ENCODE measurements around the gene ACOT11.
"Not testable (repeated sequence)": the region's sequence is repeated elsewhere in the genome, so short reads cannot be mapped to it uniquely, and the experiment has no call there.

ACOT11 gene

GRCh38 chr1:54547601-54548388, at the start of gene ACOT11:
ACOT11 (plus strand) TSS chr1:54548228; CDS start chr1:54548310, 82 bp downstream.
- no peak for DNase-seq

GRCh38 chr1:54498383-54499096, 49.5 kb upstream of the ACOT11 start:
- DNase-seq, result no peak

- DNase-seq, result no peak
Measured at GRCh38 chr1:54499097-54499359, 49.0 kb upstream of the ACOT11 start.

GRCh38 chr1:54499360-54500106, 48.5 kb upstream of the ACOT11 start:
- no peak for DNase-seq

GRCh38 chr1:54500107-54500431, 48.0 kb upstream of the ACOT11 start:
- no peak for DNase-seq

GRCh38 chr1:54501849-54502248, 46.2 kb upstream of the ACOT11 start:
- no peak for DNase-seq

GRCh38 chr1:54502342-54502741, 45.7 kb upstream of the ACOT11 start:
- no peak for DNase-seq

GRCh38 chr1:54506594-54506993, 41.4 kb upstream of the ACOT11 start:
- no peak for DNase-seq

- no peak for DNase-seq
Measured at GRCh38 chr1:54507033-54507870, 40.8 kb upstream of the ACOT11 start.

GRCh38 chr1:54510715-54511270, 37.2 kb upstream of the ACOT11 start:
- DNase-seq, result no peak

- DNase-seq, result not testable (repeated sequence)
Measured at GRCh38 chr1:54513921-54514580, 34.0 kb upstream of the ACOT11 start.

- no peak for DNase-seq
Measured at GRCh38 chr1:54516249-54516920, 31.6 kb upstream of the ACOT11 start.

GRCh38 chr1:54517496-54517895, 30.5 kb upstream of the ACOT11 start:
- DNase-seq, result no peak

- no peak for DNase-seq
Measured at GRCh38 chr1:54518489-54518888, 29.5 kb upstream of the ACOT11 start.

- DNase-seq, result no peak
Measured at GRCh38 chr1:54519709-54520108, 28.3 kb upstream of the ACOT11 start.

GRCh38 chr1:54520631-54521321, 27.3 kb upstream of the ACOT11 start:
- DNase-seq, result no peak

- not testable (repeated sequence) for DNase-seq
Measured at GRCh38 chr1:54526565-54526964, 21.5 kb upstream of the ACOT11 start.

- no peak for DNase-seq
Measured at GRCh38 chr1:54528613-54529012, 19.4 kb upstream of the ACOT11 start.

- no peak for DNase-seq
Measured at GRCh38 chr1:54532033-54532432, 16.0 kb upstream of the ACOT11 start.

- not testable (repeated sequence) for DNase-seq
Measured at GRCh38 chr1:54536656-54537055, 11.4 kb upstream of the ACOT11 start.

GRCh38 chr1:54537611-54538010, 10.4 kb upstream of the ACOT11 start:
- DNase-seq, result no peak

Data from CD4-positive, alpha-beta T cell treated with Interleukin-12 subunit alpha and Interleukin-12 subunit beta, for 1 hour (primary cell).